G401 (cell line): ENCODE results near the gene PON1. TPM values are rescaled to one million over a fixed set of nuclear protein-coding genes. Genes with fewer than 3 reads are reported as not detected.

Experiments
- DNase-seq: peaks from one replicate; pipeline ENCODE4 v3.0.0-alpha.2; 2015; ENCODE audit warnings: low spot score
- in situ Hi-C: cut with HindIII; loops from 2 replicates; pipeline ENCODE4 v1.10.0; 2016; ENCODE audit warnings: low sequenced_read_pairs, mixed read lengths
- total RNA-seq: library from RNA; depleted of rRNA; stranded (reverse); fragments of >200 nt; shearing (Covaris generic); gene quantifications from 2 replicates; pipeline ENCODE4 v1.2.3, GENCODE V29; 2014; rRNA removed

Gene PON1
- total RNA-seq, 1 experiment from 2014 or later = not detected

- no peak for DNase-seq
- in situ Hi-C loops = no loop called here
These were observed 58.7 kb downstream of the PON1 start for GRCh38 chr7:95265634-95266033.

DNA sequence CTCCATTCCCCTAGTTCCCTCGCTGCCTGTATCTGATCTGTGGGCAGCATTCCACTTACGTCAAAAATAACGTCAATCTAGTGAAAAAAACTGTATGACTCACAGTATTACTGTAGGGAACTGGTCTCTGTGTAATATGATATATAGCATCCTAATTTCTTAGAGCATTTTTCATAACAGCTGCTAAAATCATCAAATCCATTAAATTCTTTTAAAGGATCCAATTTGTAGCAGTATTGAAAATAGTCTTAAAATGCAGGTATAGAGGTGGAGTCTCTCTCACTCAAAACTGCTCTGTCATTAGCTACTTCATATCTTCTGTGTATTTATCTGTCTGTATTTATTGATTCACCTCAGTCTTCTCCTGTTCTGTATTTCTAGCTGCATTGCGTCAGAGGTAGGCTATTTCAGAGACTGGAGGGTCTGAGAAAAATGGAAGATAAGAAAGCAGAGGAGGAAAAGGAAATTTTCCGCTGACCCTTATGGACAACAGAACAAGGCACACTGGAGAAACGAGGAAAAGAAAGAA, 59.9 kb downstream of the PON1 start:
- in situ Hi-C loops = no loop called here
- DNase-seq = no peak

DNA sequence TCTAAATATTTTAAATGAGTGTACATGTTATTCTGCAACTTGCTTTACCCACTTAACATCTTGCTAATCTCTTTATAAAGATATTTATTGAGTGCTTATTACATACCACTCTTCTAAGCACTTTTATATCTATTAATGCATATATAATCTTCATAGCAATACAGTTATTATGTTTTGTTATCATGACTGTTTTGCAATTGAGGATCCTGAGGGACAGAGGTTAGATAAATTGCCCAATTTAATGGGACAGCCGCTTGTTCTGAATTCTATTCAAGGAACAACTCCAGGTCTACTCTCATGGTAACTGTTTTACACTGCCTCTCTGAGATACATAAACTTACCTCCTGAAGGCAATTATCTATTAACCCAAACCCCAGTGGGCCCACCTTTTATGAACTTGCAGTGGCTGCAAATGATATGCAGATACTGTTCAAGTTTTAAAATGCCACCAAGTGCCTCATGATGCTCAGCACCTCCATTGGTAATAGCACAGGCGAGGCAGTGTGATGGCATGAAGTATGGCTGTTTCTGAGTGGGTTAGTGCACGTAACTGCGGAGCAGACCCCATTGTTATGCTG, 60.5 kb downstream of the PON1 start:
- in situ Hi-C loops = no loop called here
- no peak for DNase-seq

- DNase-seq = no peak
- in situ Hi-C loops = no loop called here
These were observed 61.5 kb downstream of the PON1 start for GRCh38 chr7:95262875-95263274.

- in situ Hi-C loops = no loop called here
- DNase-seq = no peak
These were observed 62.4 kb downstream of the PON1 start for GRCh38 chr7:95261895-95262415.

- in situ Hi-C loops = no loop called here
- no peak for DNase-seq
These were observed 68.6 kb downstream of the PON1 start for GRCh38 chr7:95255691-95256090.

DNA sequence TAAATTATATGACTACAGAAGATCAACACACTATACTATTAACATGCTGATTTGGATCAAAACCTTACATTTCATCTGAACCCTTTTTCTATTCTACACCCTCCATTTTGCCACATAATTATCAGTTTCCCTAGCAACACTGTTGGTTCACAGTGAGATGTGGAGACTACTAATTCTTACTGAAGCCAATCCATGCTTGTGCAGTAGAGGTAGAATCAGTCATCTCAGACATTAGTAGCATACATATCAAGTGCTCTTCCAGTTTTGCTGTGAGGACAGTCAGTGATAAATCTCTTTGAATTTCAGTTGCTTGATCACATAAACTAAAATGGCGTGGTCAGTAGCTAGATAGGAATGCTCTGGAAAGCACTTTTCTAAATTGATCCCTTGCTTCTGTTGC, 70.3 kb downstream of the PON1 start:
- in situ Hi-C loops = no loop called here

GRCh38 chr7:95251966-95252365, 72.4 kb downstream of the PON1 start:
- in situ Hi-C loops = no loop called here
- no peak for DNase-seq

More for the DNA sequence above, 70.3 kb downstream of the PON1 start:
- no peak for DNase-seq

GRCh38 chr7:95250571-95250970, 73.8 kb downstream of the PON1 start:
- no peak for DNase-seq
- in situ Hi-C loops = no loop called here

Other genes with a start within 250 kb of the PON1 start
- not detected in 2 replicates for gene PON3, start 71.8 kb upstream of the PON1 start, total RNA-seq
- gene PON2, start 110.5 kb upstream of the PON1 start, total RNA-seq = 25.2 and 37.9 TPM in 2 replicates
- not detected in 2 replicates for gene ASB4, start 161.4 kb upstream of the PON1 start, total RNA-seq